ENCODE measurements around the gene LZIC. TPM values are rescaled to one million over a fixed set of nuclear protein-coding genes. Genes with fewer than 3 reads are reported as not detected.

LZIC gene
- polyA plus RNA-seq, 4 donors, result 26.7 to 61.4 (median 31.8) TPM

GRCh38 chr1:9908871-9909233 lies 34.3 kb downstream of the LZIC start:
- H3K9me3 ChIP-seq (ENCODE audit: control insufficient read depth in 2 of 2, insufficient read depth in 1 of 2, low read depth in 1 of 2, low read length in 1 of 2), result no peaks in the 10 kb centered on the region
- WGBS, 3 donors, result 12 to 57% (median 36%) methylated on average over 4 of the region's 4 CpGs
- DNase-seq, result peak; percentile 46 to 81
- peaks cover 3 to 23% (median 9%) of the 10 kb centered on the region in 3 donors for H3K4me1 ChIP-seq (ENCODE audit: control insufficient read depth in 3 of 3, insufficient read depth in 2 of 3, low read depth in 1 of 3, low read length in 2 of 3)
- H3K4me3 ChIP-seq (ENCODE audit: low read depth in 1 of 3, low read length in 3 of 3), result peak overlapping the region in 2 of 3 donors; percentile 79 to 87
- H3K27ac ChIP-seq (ENCODE audit: low read depth in 1 of 3, low read length in 2 of 3), result peak overlapping the region; percentile 54 to 82 (median 73)
- peaks cover 0 to 2% (median 0%) of the 10 kb centered on the region in 3 donors for H3K36me3 ChIP-seq (ENCODE audit: control insufficient read depth in 3 of 3, insufficient read depth in 2 of 3, low read depth in 1 of 3, low read length in 3 of 3)
- H3K27me3 ChIP-seq (ENCODE audit: control insufficient read depth in 3 of 3, insufficient read depth in 3 of 3, low read length in 3 of 3), result no peaks in the 10 kb centered on the region
- FAIRE-seq, result no peak

- Histone ChIP-seq H3K9me3 (ENCODE audit: control insufficient read depth in 2 of 2, insufficient read depth in 1 of 2, low read depth in 1 of 2, low read length in 1 of 2) (no peaks in the 10 kb centered on the region), H3K27ac (ENCODE audit: low read depth in 1 of 3, low read length in 2 of 3) (no peak overlapping the region), H3K36me3 (ENCODE audit: control insufficient read depth in 3 of 3, insufficient read depth in 2 of 3, low read depth in 1 of 3, low read length in 3 of 3) (peaks cover 0 to 2% (median 0%) of the 10 kb centered on the region in 3 donors), H3K27me3 (ENCODE audit: control insufficient read depth in 3 of 3, insufficient read depth in 3 of 3, low read length in 3 of 3) (no peaks in the 10 kb centered on the region), H3K4me3 (ENCODE audit: low read depth in 1 of 3, low read length in 3 of 3) (no peak overlapping the region), H3K4me1 (ENCODE audit: control insufficient read depth in 3 of 3, insufficient read depth in 2 of 3, low read depth in 1 of 3, low read length in 2 of 3) (peaks cover 3 to 19% (median 9%) of the 10 kb centered on the region in 3 donors)
- no peak for DNase-seq
- FAIRE-seq, result no peak
- WGBS, 3 donors, result 68 to 79% (median 78%) methylated on average over 5 of the region's 5 CpGs
Measured at GRCh38 chr1:9907441-9907840, 35.8 kb downstream of the LZIC start.

DNA sequence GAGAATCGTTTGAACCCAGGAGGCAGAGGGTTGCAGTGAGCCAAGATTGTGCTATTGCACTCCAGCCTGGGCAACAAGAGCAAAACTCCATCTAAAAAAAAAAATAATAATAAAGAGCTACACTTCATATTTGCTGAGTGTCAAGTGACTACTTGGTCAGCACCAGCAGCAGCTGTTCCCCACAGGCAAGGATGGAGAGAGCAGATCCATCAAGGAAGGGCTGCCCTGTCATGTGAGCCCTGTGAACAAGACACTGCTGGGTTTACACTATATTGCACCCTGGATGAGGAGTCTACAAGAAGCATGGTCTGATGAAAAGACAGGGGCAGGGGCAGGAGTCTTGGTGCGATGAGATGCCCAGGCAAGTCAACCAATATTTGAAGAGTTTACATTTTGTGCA lies 36.7 kb downstream of the LZIC start:
- H3K27ac ChIP-seq (ENCODE audit: low read depth in 1 of 3, low read length in 2 of 3), result no peak overlapping the region
- no peak overlapping the region for H3K4me3 ChIP-seq (ENCODE audit: low read depth in 1 of 3, low read length in 3 of 3)
- 83 to 93% (median 85%) methylated on average over 2 of the region's 2 CpGs for WGBS, 3 donors
- H3K27me3 ChIP-seq (ENCODE audit: control insufficient read depth in 3 of 3, insufficient read depth in 3 of 3, low read length in 3 of 3), result no peaks in the 10 kb centered on the region
- peaks cover 7 to 20% (median 8%) of the 10 kb centered on the region in 3 donors for H3K4me1 ChIP-seq (ENCODE audit: control insufficient read depth in 3 of 3, insufficient read depth in 2 of 3, low read depth in 1 of 3, low read length in 2 of 3)
- FAIRE-seq, result no peak
- H3K9me3 ChIP-seq (ENCODE audit: control insufficient read depth in 2 of 2, insufficient read depth in 1 of 2, low read depth in 1 of 2, low read length in 1 of 2), result no peaks in the 10 kb centered on the region
- DNase-seq, result no peak
- H3K36me3 ChIP-seq (ENCODE audit: control insufficient read depth in 3 of 3, insufficient read depth in 2 of 3, low read depth in 1 of 3, low read length in 3 of 3), result peaks cover 0 to 5% (median 0%) of the 10 kb centered on the region in 3 donors

DNA sequence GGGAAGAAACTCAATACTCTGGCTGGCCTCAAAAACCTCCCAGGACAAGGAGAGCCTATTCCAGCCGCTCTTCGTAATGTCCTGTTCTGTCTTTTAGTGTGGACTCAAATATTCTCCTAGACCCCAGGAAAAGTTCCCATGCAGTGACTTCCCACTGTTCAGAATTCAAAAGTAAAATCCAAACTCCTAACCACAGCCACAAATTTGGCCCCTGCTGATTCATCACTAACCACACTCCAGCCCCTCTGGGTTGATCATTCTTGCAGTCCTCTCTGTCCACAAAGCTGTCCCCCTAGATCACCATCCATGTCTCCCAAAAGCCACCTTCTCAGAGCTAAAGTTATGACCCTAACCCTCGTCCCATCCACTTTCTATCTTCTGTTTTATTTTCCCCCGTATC lies 38.2 kb downstream of the LZIC start:
- no peak overlapping the region for H3K4me3 ChIP-seq (ENCODE audit: low read depth in 1 of 3, low read length in 3 of 3)
- peaks cover 9 to 28% (median 11%) of the 10 kb centered on the region in 3 donors for H3K4me1 ChIP-seq (ENCODE audit: control insufficient read depth in 3 of 3, insufficient read depth in 2 of 3, low read depth in 1 of 3, low read length in 2 of 3)
- no peak overlapping the region for H3K27ac ChIP-seq (ENCODE audit: low read depth in 1 of 3, low read length in 2 of 3)
- no peaks in the 10 kb centered on the region for H3K9me3 ChIP-seq (ENCODE audit: control insufficient read depth in 2 of 2, insufficient read depth in 1 of 2, low read depth in 1 of 2, low read length in 1 of 2)
- DNase-seq (no peak), FAIRE-seq (no peak)
- WGBS, 3 donors, result 71 to 92% (median 86%) methylated on average over 4 of the region's 4 CpGs
- no peaks in the 10 kb centered on the region for H3K27me3 ChIP-seq (ENCODE audit: control insufficient read depth in 3 of 3, insufficient read depth in 3 of 3, low read length in 3 of 3)
- peaks cover 0 to 9% (median 0%) of the 10 kb centered on the region in 3 donors for H3K36me3 ChIP-seq (ENCODE audit: control insufficient read depth in 3 of 3, insufficient read depth in 2 of 3, low read depth in 1 of 3, low read length in 3 of 3)

DNA sequence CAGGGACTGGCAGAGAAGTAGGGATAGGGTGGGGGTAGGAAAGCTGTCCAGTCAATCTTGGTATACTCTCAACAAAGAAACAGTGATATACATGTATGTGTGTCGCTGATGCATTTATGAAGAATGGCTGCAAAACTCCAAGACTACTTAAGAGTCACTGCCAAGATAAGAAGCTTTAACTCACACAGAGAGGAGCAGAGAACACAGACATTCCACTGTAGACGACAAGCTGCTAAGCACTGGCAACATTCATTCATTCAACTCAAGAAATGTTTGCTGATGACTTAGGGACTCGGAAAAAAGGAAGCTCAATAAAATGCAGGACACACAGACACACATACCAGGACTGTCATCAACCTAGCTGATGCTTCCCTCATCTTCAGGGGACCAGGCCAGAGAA lies 38.6 kb downstream of the LZIC start:
- no peak for DNase-seq
- H3K9me3 ChIP-seq (ENCODE audit: control insufficient read depth in 2 of 2, insufficient read depth in 1 of 2, low read depth in 1 of 2, low read length in 1 of 2), result no peaks in the 10 kb centered on the region
- 62 to 86% (median 77%) methylated on average over 3 of the region's 3 CpGs for WGBS, 3 donors
- H3K36me3 ChIP-seq (ENCODE audit: control insufficient read depth in 3 of 3, insufficient read depth in 2 of 3, low read depth in 1 of 3, low read length in 3 of 3), result peaks cover 0 to 9% (median 0%) of the 10 kb centered on the region in 3 donors
- H3K4me3 ChIP-seq (ENCODE audit: low read depth in 1 of 3, low read length in 3 of 3), result no peak overlapping the region
- peaks cover 9 to 28% (median 11%) of the 10 kb centered on the region in 3 donors for H3K4me1 ChIP-seq (ENCODE audit: control insufficient read depth in 3 of 3, insufficient read depth in 2 of 3, low read depth in 1 of 3, low read length in 2 of 3)
- FAIRE-seq, result no peak
- H3K27me3 ChIP-seq (ENCODE audit: control insufficient read depth in 3 of 3, insufficient read depth in 3 of 3, low read length in 3 of 3), result no peaks in the 10 kb centered on the region
- H3K27ac ChIP-seq (ENCODE audit: low read depth in 1 of 3, low read length in 2 of 3), result no peak overlapping the region

- Histone ChIP-seq H3K27me3 (ENCODE audit: control insufficient read depth in 3 of 3, insufficient read depth in 3 of 3, low read length in 3 of 3) (no peaks in the 10 kb centered on the region), H3K4me1 (ENCODE audit: control insufficient read depth in 3 of 3, insufficient read depth in 2 of 3, low read depth in 1 of 3, low read length in 2 of 3) (peaks cover 6 to 23% (median 11%) of the 10 kb centered on the region in 3 donors), H3K4me3 (ENCODE audit: low read depth in 1 of 3, low read length in 3 of 3) (no peak overlapping the region), H3K36me3 (ENCODE audit: control insufficient read depth in 3 of 3, insufficient read depth in 2 of 3, low read depth in 1 of 3, low read length in 3 of 3) (peaks cover 0 to 9% (median 0%) of the 10 kb centered on the region in 3 donors), H3K9me3 (ENCODE audit: control insufficient read depth in 2 of 2, insufficient read depth in 1 of 2, low read depth in 1 of 2, low read length in 1 of 2) (no peaks in the 10 kb centered on the region), H3K27ac (ENCODE audit: low read depth in 1 of 3, low read length in 2 of 3) (no peak overlapping the region)
- FAIRE-seq (no peak), DNase-seq (no peak)
- 78 to 85% (median 80%) methylated on average over 9 of the region's 9 CpGs for WGBS, 3 donors
Measured at GRCh38 chr1:9903801-9904527, 39.2 kb downstream of the LZIC start.

GRCh38 chr1:9902060-9902452 lies 41.1 kb downstream of the LZIC start:
- peaks cover 0 to 9% (median 0%) of the 10 kb centered on the region in 3 donors for H3K36me3 ChIP-seq (ENCODE audit: control insufficient read depth in 3 of 3, insufficient read depth in 2 of 3, low read depth in 1 of 3, low read length in 3 of 3)
- DNase-seq (no peak), FAIRE-seq (no peak)
- peak overlapping the region in 2 of 3 donors; percentile 27 to 28 for H3K27ac ChIP-seq (ENCODE audit: low read depth in 1 of 3, low read length in 2 of 3)
- H3K4me1 ChIP-seq (ENCODE audit: control insufficient read depth in 3 of 3, insufficient read depth in 2 of 3, low read depth in 1 of 3, low read length in 2 of 3), result peaks cover 6 to 19% (median 9%) of the 10 kb centered on the region in 3 donors
- WGBS, 3 donors, result 79 to 89% (median 82%) methylated on average over 6 of the region's 6 CpGs
- H3K4me3 ChIP-seq (ENCODE audit: low read depth in 1 of 3, low read length in 3 of 3), result no peak overlapping the region
- no peaks in the 10 kb centered on the region for H3K9me3 ChIP-seq (ENCODE audit: control insufficient read depth in 2 of 2, insufficient read depth in 1 of 2, low read depth in 1 of 2, low read length in 1 of 2)
- no peaks in the 10 kb centered on the region for H3K27me3 ChIP-seq (ENCODE audit: control insufficient read depth in 3 of 3, insufficient read depth in 3 of 3, low read length in 3 of 3)

DNA sequence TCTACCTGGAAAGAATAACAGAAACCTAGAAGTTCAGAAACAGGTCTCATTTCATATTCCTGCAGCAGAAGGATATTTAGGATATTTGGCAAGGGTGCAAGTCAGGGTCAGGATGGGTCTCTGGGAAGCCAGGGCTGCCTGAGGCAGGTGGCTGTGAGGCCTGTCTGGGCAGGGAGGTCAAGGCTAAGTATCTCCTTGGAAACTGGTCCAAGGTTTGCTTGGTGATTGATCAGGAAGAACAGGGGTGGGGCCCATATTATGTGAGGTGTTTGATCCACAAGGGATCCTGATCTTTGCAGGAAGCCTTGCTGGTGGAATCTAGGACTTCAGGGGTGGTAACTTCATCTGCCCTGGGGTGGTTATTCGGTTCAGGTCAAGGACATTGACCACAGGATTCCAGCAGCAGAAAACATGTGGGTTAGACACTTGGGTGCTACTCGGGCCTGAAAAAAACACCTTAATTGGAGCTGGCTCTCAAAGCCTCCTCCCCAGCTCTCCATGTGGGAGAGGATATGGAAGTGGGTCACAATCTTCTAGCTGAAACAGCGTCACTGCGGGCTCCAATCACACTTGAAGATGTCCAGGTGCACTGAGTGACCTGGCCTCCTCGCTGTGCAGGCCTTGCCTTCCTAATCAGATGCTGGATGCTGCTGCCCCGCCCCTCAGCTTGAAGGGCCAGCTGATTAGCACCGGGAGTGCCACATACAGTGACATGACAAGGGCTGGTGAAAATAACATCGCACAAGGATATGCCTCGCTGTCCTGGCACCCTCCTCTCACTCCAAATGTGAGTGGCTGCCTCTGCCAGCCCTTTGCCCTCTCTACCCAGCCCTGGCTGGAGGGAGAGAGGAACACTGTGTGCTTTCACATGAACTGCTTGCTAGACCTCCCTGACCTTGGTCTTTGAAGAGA lies 41.8 kb downstream of the LZIC start:
- Histone ChIP-seq H3K27me3 (ENCODE audit: control insufficient read depth in 3 of 3, insufficient read depth in 3 of 3, low read length in 3 of 3) (no peaks in the 10 kb centered on the region), H3K4me3 (ENCODE audit: low read depth in 1 of 3, low read length in 3 of 3) (no peak overlapping the region), H3K36me3 (ENCODE audit: control insufficient read depth in 3 of 3, insufficient read depth in 2 of 3, low read depth in 1 of 3, low read length in 3 of 3) (peaks cover 0 to 9% (median 0%) of the 10 kb centered on the region in 3 donors), H3K27ac (ENCODE audit: low read depth in 1 of 3, low read length in 2 of 3) (peak overlapping the region; percentile 27 to 59 (median 28)), H3K4me1 (ENCODE audit: control insufficient read depth in 3 of 3, insufficient read depth in 2 of 3, low read depth in 1 of 3, low read length in 2 of 3) (peaks cover 6 to 19% (median 9%) of the 10 kb centered on the region in 3 donors), H3K9me3 (ENCODE audit: control insufficient read depth in 2 of 2, insufficient read depth in 1 of 2, low read depth in 1 of 2, low read length in 1 of 2) (no peaks in the 10 kb centered on the region)
- FAIRE-seq, result no peak
- peak in 1 of 2 donors; percentile 76 for DNase-seq
- 16 to 61% (median 44%) methylated on average over 9 of the region's 9 CpGs for WGBS, 3 donors

Measured in small intestine (tissue), 7 donors.